Right atrium auricular region (tissue), 2 donors: Measurements from ENCODE around the gene RDH5. TPM values are rescaled to one million over a fixed set of nuclear protein-coding genes. Genes with fewer than 3 reads are reported as not detected.

Experiments used
- DNase-seq: peaks from one replicate; pipeline ENCODE4 v3.0.0-alpha.2; 2019; ENCODE audit warnings: low spot score
- H3K27ac ChIP-seq, 2 donors: fragments of 200-600 bp; sonication (generic); 1 replicate in 1 of 2; 2 replicates in 1 of 2; pipeline ENCODE4 v1.5.1; 2016 to 2019
- H3K27me3 ChIP-seq, 2 donors: fragments of 200-600 bp; sonication (generic); one replicate each; pipeline versions ENCODE4 v1.5.1 to v1.6.0; 2017 to 2019
- H3K36me3 ChIP-seq: fragments of 200-600 bp; sonication (generic); one replicate; pipeline ENCODE4 v1.5.1; 2016
- H3K4me1 ChIP-seq, 2 donors: fragments of 200-600 bp; sonication (generic); one replicate each; pipeline versions ENCODE4 v1.5.1 to v1.6.0; 2017 to 2019
- H3K4me3 ChIP-seq, 2 donors: fragments of 200-600 bp; sonication (generic); 1 replicate in 1 of 2; 2 replicates in 1 of 2; pipeline ENCODE4 v1.5.1; 2017 to 2019; ENCODE audit warnings: mild to moderate bottlenecking in 1 of 2, moderate library complexity in 1 of 2
- H3K9me3 ChIP-seq, 2 donors: fragments of 200-600 bp; sonication (generic); one replicate each; pipeline ENCODE4 v1.5.1; 2019
- total RNA-seq, 2 donors: library from RNA; depleted of rRNA; stranded (reverse); fragments of >200 nt; gene quantifications; one replicate each; pipeline ENCODE4 v1.1.0, GENCODE V29; 2016
- TF ChIP-seq, protein P1 (sequence below), 2 donors: fragments of 200-600 bp; sonication (generic); IDR thresholded peaks; one replicate each; pipeline ENCODE4 v1.5.1; 2019; ENCODE audit warnings: antibody characterized with exemption in 2 of 2

Gene RDH5
- total RNA-seq, 2 donors from 2014 or later, result 13.0 to 22.4 TPM

DNA sequence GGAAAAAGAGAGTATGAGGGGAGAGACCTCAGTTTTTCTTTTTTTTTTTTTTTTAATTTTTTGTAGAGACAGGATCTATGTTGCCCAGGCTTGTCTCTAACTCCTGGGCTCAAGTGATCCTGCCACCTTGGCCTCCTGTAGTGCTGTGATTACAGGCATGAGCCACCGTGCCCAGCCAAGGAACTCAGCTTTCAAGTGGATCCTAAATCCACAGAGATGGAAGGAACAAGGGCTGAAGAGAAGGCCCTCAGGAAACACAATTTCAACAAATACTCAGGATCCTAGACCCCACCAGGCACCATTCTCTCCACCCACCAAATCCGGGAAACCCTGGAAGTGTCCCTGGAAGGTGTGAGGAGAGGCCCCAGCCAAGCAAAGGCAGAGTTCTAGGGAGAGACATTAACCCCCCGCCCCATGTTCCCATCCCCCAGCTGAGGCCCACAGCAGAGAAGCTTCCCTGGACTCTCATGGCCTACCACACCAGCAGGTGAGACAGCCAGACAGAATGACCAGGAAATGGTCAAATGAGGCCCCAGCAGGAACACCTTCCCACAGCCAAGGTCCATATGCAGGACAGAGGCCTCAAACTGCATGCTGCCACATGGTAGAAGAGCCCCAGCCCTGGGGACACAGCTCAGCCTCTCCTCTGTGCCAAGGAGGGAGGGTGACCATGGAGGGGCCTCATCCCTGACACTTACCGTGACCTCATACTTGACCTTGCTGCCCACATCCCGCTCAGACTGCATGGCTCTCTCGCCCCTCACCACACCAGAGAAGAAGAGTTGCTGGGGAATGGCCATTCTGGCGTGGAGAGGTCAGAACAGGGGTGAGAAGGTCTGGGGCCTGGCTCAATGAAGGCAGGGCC is 26.6 kb upstream of the RDH5 start:
- H3K27me3 ChIP-seq, result no peaks in the 10 kb centered on the region
- no peaks in the 10 kb centered on the region for H3K4me1 ChIP-seq
- no peak for DNase-seq
- TF ChIP-seq, protein P1, sequence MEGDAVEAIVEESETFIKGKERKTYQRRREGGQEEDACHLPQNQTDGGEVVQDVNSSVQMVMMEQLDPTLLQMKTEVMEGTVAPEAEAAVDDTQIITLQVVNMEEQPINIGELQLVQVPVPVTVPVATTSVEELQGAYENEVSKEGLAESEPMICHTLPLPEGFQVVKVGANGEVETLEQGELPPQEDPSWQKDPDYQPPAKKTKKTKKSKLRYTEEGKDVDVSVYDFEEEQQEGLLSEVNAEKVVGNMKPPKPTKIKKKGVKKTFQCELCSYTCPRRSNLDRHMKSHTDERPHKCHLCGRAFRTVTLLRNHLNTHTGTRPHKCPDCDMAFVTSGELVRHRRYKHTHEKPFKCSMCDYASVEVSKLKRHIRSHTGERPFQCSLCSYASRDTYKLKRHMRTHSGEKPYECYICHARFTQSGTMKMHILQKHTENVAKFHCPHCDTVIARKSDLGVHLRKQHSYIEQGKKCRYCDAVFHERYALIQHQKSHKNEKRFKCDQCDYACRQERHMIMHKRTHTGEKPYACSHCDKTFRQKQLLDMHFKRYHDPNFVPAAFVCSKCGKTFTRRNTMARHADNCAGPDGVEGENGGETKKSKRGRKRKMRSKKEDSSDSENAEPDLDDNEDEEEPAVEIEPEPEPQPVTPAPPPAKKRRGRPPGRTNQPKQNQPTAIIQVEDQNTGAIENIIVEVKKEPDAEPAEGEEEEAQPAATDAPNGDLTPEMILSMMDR (IDR thresholded peaks at IDR 0.05), result no peak
- no peak overlapping the region for H3K4me3 ChIP-seq
- H3K27ac ChIP-seq, result no peak overlapping the region
- no peaks in the 10 kb centered on the region for H3K9me3 ChIP-seq
- H3K36me3 ChIP-seq, result peaks cover 81% of the 10 kb centered on the region

DNA sequence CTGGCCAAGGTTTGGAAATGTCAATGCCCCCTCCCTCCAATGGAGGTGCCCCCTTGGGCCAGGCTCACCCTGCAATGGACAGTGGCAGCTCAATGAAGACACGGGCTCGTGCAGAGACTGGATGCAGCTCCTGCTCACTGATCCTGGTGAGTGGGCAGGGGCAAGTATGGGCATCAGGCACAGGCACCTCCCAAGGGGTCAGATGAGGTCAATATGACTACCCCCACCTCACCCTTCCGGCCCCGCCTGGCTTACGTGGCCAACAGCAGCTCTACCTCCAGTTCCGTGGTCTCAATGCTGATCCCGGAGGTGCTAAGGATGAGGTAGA is 26.0 kb upstream of the RDH5 start:
- Histone ChIP-seq H3K9me3 (no peaks in the 10 kb centered on the region), H3K4me1 (no peaks in the 10 kb centered on the region), H3K36me3 (peaks cover 81% of the 10 kb centered on the region), H3K27ac (no peak overlapping the region), H3K4me3 (no peak overlapping the region), H3K27me3 (no peaks in the 10 kb centered on the region)
- no peak for DNase-seq
- TF ChIP-seq, protein P1 (IDR thresholded peaks at IDR 0.05), result no peak

DNA sequence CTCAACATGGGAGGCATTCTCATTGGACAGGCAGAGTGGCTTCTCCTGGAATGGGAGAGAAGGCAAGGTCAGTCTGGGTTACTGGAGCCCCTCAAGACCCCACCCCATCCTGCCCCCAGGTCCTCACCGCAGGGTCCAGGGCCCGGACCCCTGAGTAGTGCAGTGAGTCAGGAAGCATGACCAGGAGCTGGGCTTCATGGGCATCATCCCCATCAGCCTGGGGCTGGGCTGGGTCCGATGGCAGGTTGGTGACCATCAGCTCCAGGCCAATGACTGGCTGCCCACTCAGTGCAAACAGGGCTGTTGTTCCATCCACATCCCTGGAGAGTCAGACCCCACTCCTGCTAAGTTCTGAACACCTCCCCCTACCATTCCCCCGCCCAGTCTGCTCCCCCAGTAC is 25.5 kb upstream of the RDH5 start:
- peaks cover 82% of the 10 kb centered on the region for H3K36me3 ChIP-seq

DNA sequence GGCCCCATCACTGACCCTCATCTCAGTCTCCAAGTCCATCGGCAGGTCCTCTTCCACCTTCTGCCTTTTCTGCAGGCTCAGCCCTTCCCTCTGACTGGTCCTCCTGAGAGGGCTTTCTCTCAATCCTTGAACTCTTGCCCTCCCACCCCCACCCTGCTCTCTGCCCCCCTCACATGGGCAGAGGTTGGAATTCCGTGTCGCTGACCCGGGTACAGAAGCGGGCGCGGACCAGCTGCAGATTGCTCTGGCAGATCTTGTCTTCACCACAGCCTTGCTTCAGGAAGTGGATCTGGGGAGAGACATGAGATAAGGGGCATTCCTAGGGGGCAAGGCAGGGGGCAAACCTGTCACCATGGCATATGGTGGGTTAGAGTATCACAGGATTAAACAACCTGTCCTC is 24.8 kb upstream of the RDH5 start:
- Histone ChIP-seq H3K27me3 (no peaks in the 10 kb centered on the region), H3K9me3 (no peaks in the 10 kb centered on the region), H3K4me3 (no peak overlapping the region), H3K36me3 (peaks cover 89% of the 10 kb centered on the region), H3K27ac (no peak overlapping the region), H3K4me1 (peaks cover 0 to 3% of the 10 kb centered on the region in 2 donors)
- no peak for DNase-seq
- TF ChIP-seq, protein P1 (IDR thresholded peaks at IDR 0.05), result no peak

More for the DNA sequence above, 25.5 kb upstream of the RDH5 start:
- TF ChIP-seq, protein P1 (IDR thresholded peaks at IDR 0.05), result no peak
- Histone ChIP-seq H3K9me3 (no peaks in the 10 kb centered on the region), H3K4me1 (no peaks in the 10 kb centered on the region), H3K4me3 (no peak overlapping the region), H3K27ac (no peak overlapping the region), H3K27me3 (no peaks in the 10 kb centered on the region)
- DNase-seq, result no peak

DNA sequence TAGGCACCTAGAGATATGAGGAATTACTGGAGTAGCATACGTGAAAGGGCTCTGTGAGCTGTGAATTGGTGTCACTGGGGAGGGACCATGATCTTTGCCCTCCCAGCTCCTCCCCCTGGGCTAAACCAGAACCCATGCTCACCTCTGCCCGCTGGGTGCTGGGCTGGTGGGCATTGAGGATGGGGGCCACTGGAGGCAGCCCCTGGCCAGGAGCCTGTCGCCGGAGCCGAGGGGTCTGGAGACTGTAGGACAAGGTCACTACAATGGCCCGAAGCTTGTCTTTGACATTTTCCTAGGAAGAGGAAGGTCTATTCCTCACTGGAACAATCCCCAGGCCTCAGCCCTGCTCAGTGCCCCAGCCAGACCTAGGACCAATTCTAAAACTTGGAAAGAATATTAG is 24.1 kb upstream of the RDH5 start:
- TF ChIP-seq, protein P1 (IDR thresholded peaks at IDR 0.05), result no peak
- H3K27ac ChIP-seq, result no peak overlapping the region
- H3K4me1 ChIP-seq, result peaks cover 0 to 11% of the 10 kb centered on the region in 2 donors
- H3K9me3 ChIP-seq, result no peaks in the 10 kb centered on the region
- no peaks in the 10 kb centered on the region for H3K27me3 ChIP-seq
- H3K4me3 ChIP-seq, result no peak overlapping the region
- no peak for DNase-seq
- peaks cover 91% of the 10 kb centered on the region for H3K36me3 ChIP-seq
